Measurements from ENCODE around the gene BEX3.

DNA sequence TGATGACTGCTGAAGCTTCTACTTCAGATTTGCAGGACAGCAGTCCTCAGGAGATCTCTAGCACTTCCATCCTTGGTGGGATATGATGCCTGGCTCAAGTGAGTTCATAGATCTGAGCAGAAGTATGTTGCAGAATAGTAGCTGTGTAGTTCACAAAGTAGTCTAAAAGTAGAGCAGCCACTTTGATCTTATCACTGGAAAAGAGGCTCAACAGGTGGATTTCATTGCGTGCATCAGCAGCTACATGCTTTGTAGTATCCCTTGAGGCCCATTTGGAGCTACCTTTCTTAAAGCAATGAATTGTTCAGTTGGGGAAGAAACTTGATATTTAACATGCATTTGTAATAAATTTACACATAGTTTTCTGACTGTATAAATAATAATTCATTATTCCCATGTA lies 29.9 kb downstream of the BEX3 start:
- TF ChIP-seq, protein P1, sequence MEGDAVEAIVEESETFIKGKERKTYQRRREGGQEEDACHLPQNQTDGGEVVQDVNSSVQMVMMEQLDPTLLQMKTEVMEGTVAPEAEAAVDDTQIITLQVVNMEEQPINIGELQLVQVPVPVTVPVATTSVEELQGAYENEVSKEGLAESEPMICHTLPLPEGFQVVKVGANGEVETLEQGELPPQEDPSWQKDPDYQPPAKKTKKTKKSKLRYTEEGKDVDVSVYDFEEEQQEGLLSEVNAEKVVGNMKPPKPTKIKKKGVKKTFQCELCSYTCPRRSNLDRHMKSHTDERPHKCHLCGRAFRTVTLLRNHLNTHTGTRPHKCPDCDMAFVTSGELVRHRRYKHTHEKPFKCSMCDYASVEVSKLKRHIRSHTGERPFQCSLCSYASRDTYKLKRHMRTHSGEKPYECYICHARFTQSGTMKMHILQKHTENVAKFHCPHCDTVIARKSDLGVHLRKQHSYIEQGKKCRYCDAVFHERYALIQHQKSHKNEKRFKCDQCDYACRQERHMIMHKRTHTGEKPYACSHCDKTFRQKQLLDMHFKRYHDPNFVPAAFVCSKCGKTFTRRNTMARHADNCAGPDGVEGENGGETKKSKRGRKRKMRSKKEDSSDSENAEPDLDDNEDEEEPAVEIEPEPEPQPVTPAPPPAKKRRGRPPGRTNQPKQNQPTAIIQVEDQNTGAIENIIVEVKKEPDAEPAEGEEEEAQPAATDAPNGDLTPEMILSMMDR (IDR thresholded peaks at IDR 0.05), result no peak
- TF ChIP-seq POLR2A (IDR thresholded peaks at IDR 0.05) (no peak), POLR2AphosphoS5 (IDR thresholded peaks at IDR 0.05) (no peak), EP300 (IDR thresholded peaks at IDR 0.05) (no peak)

All from gastroesophageal sphincter (tissue), 3 donors.